ENCODE data around the gene CAPN14.

The CAPN14 gene

GRCh38 chr2:31243053-31243452 is 25.7 kb upstream of the CAPN14 start:
- DNase-seq (ENCODE audit: low spot score) = no peak

GRCh38 chr2:31241625-31242270 is 24.4 kb upstream of the CAPN14 start:
- no peak for DNase-seq (ENCODE audit: low spot score)

- no peak for DNase-seq (ENCODE audit: low spot score)
These were observed 23.4 kb upstream of the CAPN14 start for GRCh38 chr2:31240381-31241365.

- DNase-seq (ENCODE audit: low spot score) = peak; percentile 77
These were observed 22.4 kb upstream of the CAPN14 start for GRCh38 chr2:31239593-31240177.

- no peak for DNase-seq (ENCODE audit: low spot score)
These were observed 21.7 kb upstream of the CAPN14 start for GRCh38 chr2:31238906-31239592.

- DNase-seq (ENCODE audit: low spot score) = no peak
These were observed 21.0 kb upstream of the CAPN14 start for GRCh38 chr2:31238126-31238905.

GRCh38 chr2:31237348-31238017 is 20.2 kb upstream of the CAPN14 start:
- DNase-seq (ENCODE audit: low spot score) = no peak

- DNase-seq (ENCODE audit: low spot score) = no peak
These were observed 19.3 kb upstream of the CAPN14 start for GRCh38 chr2:31236433-31237205.

- DNase-seq (ENCODE audit: low spot score) = peak; percentile 46
These were observed 18.2 kb upstream of the CAPN14 start for GRCh38 chr2:31235504-31235902.

GRCh38 chr2:31234683-31235503 is 17.6 kb upstream of the CAPN14 start:
- no peak for DNase-seq (ENCODE audit: low spot score)

GRCh38 chr2:31233741-31234682 is 16.7 kb upstream of the CAPN14 start, which contains the start of gene EHD3:
Gene EHD3 (plus strand): TSS chr2:31234152. CDS start chr2:31234622, 470 bp downstream.
- DNase-seq (ENCODE audit: low spot score) = peak; percentile 93

GRCh38 chr2:31233231-31233630 is 15.9 kb upstream of the CAPN14 start:
- DNase-seq (ENCODE audit: low spot score) = peak; percentile 42

GRCh38 chr2:31232586-31232985 is 15.3 kb upstream of the CAPN14 start:
- no peak for DNase-seq (ENCODE audit: low spot score)

GRCh38 chr2:31231571-31232302 is 14.4 kb upstream of the CAPN14 start:
- DNase-seq (ENCODE audit: low spot score) = no peak

GRCh38 chr2:31230751-31231150 is 13.4 kb upstream of the CAPN14 start:
- DNase-seq (ENCODE audit: low spot score) = no peak

- no peak for DNase-seq (ENCODE audit: low spot score)
These were observed 11.4 kb upstream of the CAPN14 start for GRCh38 chr2:31228717-31229116.

- DNase-seq (ENCODE audit: low spot score) = no peak
These were observed 10.4 kb upstream of the CAPN14 start for GRCh38 chr2:31227711-31228125.

Measured in kidney capillary endothelial cell (primary cell).